ENCODE measurements around the gene MTFR1L. TPM values are rescaled to one million over a fixed set of nuclear protein-coding genes. Genes with fewer than 3 reads are reported as not detected.
A peak's percentile ranks its signal among the peaks of the same experiment; 100 is the strongest.

MTFR1L gene
- 100 to 1,000 TPM; 123 to 319 (median 214) TPM for total RNA-seq
- 100 to 1,000 TPM; 135 to 146 TPM for polyA plus RNA-seq
- long read RNA-seq, donor 1, transcript MTFR1L-201 (7 exons, 2,053 nt): minor isoform, 6 of 429 reads
- long read RNA-seq, donor 1, transcript MTFR1L-204 (7 exons, 1,868 nt): minor isoform, 13 of 429 reads
- long read RNA-seq, donor 1, transcript MTFR1L-210 (7 exons, 1,873 nt): minor isoform, 17 of 429 reads
- long read RNA-seq, donor 1, transcript MTFR1L-203 (7 exons, 2,004 nt): major isoform, 182 of 429 reads
- long read RNA-seq, donor 1, partial matches to known transcripts: 157 of 429 reads
- long read RNA-seq, donor 1, other reads (novel, unspliced or antisense): 38 of 429 reads
- long read RNA-seq, donor 2, transcript MTFR1L-204 (7 exons, 1,868 nt): minor isoform, 32 of 858 reads
- long read RNA-seq, donor 2, transcript MTFR1L-202 (7 exons, 2,099 nt): minor isoform, 13 of 858 reads
- long read RNA-seq, donor 2, transcript MTFR1L-203 (7 exons, 2,004 nt): major isoform, 586 of 858 reads
- long read RNA-seq, donor 2, transcript MTFR1L-210 (7 exons, 1,873 nt): minor isoform, 46 of 858 reads
- long read RNA-seq, donor 2, partial matches to known transcripts: 122 of 858 reads
- long read RNA-seq, donor 2, other reads (novel, unspliced or antisense): 45 of 858 reads
- long read RNA-seq, donor 3, transcript MTFR1L-210 (7 exons, 1,873 nt): minor isoform, 9 of 261 reads
- long read RNA-seq, donor 3, transcript MTFR1L-203 (7 exons, 2,004 nt): major isoform, 132 of 261 reads
- long read RNA-seq, donor 3, transcript MTFR1L-207 (6 exons, 3,262 nt): minor isoform, 5 of 261 reads
- long read RNA-seq, donor 3, transcript MTFR1L-204 (7 exons, 1,868 nt): minor isoform, 7 of 261 reads
- long read RNA-seq, donor 3, partial matches to known transcripts: 82 of 261 reads
- long read RNA-seq, donor 3, other reads (novel, unspliced or antisense): 23 of 261 reads

DNA sequence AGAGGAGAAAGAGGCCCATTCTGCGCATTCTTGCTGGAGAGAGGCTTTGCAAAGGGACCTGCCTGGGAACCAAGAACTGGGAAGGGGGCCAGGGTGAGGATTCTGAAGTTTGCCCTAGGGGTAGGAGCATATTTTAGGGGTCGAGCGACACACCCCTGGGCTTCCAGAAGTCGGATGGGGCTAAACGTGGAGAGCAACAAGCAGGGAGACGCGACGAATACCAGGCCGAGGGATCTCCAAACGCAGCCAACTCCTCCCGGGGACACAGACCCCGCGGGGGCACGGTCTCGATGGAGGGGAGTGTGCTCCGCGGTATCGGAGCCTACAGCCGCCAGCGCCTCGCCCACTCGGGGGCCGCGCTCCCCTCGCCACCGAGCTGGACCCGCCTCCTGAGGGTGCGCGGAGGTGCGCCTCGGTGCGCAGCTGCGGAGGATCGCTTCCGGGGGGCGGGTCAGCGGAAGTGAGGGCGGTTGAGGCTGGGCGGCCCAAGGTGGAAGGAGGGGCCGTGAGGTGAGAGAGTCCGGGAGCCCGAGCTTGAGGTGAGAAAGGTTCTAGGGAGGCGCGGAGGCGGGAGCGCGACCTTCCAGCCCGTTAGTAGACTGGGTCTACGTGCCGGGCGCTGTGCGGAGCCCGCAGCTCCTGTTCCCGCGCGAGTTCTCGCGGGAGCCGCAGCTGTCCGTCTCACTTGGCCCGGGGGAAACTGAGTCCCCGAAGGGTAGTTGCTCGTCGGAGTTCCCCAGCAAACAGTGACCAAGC, at the start of gene MTFR1L:
Gene MTFR1L, plus strand, starts transcription at position 464 of the 756 bp plus-strand sequence. CDS start 3,151 bp downstream, outside the sequence.
- 1% methylated on average over 35 to 64 of the region's 64 CpGs for WGBS, 4 donors
- ATAC-seq (peak; percentile 89 to 91 (median 90)), DNase-seq (peak; percentile 90 to 93 (median 92))

DNA sequence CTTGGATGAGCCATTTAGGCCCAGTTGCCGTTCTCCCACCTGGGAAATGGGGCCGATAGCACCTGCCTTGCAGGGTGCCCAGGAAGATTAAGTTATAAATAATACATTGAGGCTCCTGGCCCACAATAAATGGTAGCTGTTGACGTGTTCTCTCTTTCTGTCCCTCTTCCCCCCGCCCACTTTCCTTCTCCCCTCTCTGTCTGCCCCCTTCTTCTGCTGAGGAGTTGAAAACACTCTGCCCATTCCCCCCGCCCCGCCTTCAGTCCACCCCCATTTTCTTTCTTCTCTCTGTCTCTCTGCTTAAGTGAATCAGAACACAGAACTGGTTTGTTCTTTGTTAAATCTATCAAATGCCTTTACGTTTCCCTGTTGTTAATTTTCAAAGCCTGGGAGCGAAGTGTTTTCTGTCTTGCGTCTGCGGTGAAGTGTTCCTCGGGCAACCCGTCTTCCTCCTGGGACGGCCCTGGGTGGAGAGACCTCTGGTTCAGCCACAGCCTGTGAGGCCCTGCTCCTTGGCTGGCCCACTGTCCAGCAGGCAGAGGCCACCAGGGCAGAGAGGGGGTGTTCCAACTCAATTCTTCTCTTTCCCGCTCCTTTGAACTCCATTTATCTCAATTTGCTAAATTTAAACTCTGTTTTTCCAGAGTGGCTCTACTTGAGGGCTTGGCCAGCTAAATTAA, 49.1 kb upstream of the MTFR1L start:
- no peak for TF ChIP-seq POLR2A (IDR thresholded peaks at IDR 0.05)
- TF ChIP-seq, protein P1, sequence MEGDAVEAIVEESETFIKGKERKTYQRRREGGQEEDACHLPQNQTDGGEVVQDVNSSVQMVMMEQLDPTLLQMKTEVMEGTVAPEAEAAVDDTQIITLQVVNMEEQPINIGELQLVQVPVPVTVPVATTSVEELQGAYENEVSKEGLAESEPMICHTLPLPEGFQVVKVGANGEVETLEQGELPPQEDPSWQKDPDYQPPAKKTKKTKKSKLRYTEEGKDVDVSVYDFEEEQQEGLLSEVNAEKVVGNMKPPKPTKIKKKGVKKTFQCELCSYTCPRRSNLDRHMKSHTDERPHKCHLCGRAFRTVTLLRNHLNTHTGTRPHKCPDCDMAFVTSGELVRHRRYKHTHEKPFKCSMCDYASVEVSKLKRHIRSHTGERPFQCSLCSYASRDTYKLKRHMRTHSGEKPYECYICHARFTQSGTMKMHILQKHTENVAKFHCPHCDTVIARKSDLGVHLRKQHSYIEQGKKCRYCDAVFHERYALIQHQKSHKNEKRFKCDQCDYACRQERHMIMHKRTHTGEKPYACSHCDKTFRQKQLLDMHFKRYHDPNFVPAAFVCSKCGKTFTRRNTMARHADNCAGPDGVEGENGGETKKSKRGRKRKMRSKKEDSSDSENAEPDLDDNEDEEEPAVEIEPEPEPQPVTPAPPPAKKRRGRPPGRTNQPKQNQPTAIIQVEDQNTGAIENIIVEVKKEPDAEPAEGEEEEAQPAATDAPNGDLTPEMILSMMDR (IDR thresholded peaks at IDR 0.05): no peak
- Histone ChIP-seq H3K27me3 (no peaks in the 10 kb centered on the region), H3K9me3 (no peaks in the 10 kb centered on the region), H3K4me3 (no peak overlapping the region), H3K27ac (peak overlapping the region in 10 of 12 donors; percentile 14 to 78 (median 58)), H3K4me1 (peaks cover 0 to 63% (median 38%) of the 10 kb centered on the region in 12 donors), H3K36me3 (peaks cover 0 to 15% (median 0%) of the 10 kb centered on the region in 9 donors)
- intact Hi-C loops (cut with DNase I): no loop called here
- DNase-seq (peak in 1 of 5 donors; percentile 40), ATAC-seq (peak; percentile 21 to 38 (median 28))
- 69 to 83% (median 77%) methylated on average over 14 of the region's 14 CpGs for WGBS, 4 donors

More for the DNA sequence above, at the start of gene MTFR1L:
- Histone ChIP-seq H3K4me1 (peaks cover 0 to 59% (median 34%) of the 10 kb centered on the region in 12 donors), H3K4me3 (peak within 1 kb of the TSS; percentile 74 to 98 (median 89)), H3K36me3 (peaks cover 0 to 32% (median 23%) of the 10 kb centered on the region in 9 donors), H3K9me3 (no peaks in the 10 kb centered on the region), H3K27ac (peak within 1 kb of the TSS; percentile 81 to 98 (median 92)), H3K27me3 (no peaks in the 10 kb centered on the region)
- intact Hi-C loops (cut with DNase I): loop anchor here in 4 of 10 donors (2.0 to 10.0 kb wide), 5 partner anchors 55 to 575 kb away; partner anchors contain the start of genes PAFAH2 (in 3 of the 4), RSRP1 (in 2 of the 4) and PAQR7 (in 1 of the 4)
- TF ChIP-seq, protein P1 (IDR thresholded peaks at IDR 0.05): no peak
- peak in 1 of 2 donors; percentile 89 for TF ChIP-seq POLR2A (IDR thresholded peaks at IDR 0.05)

DNA sequence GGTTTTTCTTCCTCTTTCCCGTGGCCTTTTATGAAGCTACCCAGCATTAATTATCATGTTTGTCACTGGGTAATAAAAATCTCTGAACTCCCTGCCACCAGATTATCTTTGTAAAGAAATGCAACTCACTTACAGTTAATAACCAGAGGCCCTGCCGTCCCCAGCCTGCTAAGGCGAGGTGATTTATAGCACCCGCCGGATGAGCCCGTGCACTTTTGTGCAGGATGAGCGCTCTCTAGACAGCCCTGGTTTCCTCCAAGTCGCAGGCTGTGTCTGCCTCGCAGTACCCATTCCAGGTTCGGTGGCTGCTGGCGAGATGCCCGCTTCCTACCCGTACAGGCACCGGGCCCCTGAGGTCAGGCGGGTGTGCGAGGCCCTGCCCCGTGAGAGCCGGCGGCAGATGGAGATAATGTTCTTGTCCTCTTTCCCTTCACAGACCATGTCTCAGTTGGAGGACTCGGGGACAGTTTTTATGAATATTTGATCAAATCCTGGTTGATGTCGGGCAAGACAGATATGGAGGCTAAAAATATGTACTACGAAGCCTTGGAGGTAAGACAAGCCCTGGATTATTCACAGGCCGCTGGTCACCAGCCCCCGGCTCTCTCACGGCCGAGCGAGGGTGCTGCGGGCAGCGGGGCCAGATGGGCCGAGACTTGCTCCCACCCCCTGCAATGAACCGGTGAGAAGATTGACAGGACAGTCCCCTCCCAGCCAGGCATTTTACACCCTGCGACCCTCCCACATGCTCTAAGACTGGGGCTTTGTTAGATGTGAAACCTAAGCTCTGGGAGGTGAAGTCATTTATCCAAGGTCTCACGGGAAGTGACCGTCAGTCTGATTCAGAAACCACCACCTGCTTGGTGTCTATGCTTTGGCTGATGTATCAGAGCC, 48.3 kb upstream of the MTFR1L start:
- 36 to 53% (median 43%) methylated on average over 31 to 34 of the region's 34 CpGs for WGBS, 4 donors
- no peak overlapping the region for H3K4me3 ChIP-seq
- H3K9me3 ChIP-seq: no peaks in the 10 kb centered on the region
- intact Hi-C loops (cut with DNase I): no loop called here
- peak; percentile 28 to 72 (median 64) for ATAC-seq
- TF ChIP-seq, protein P1 (IDR thresholded peaks at IDR 0.05): no peak
- TF ChIP-seq POLR2A (IDR thresholded peaks at IDR 0.05): no peak
- peaks cover 0 to 55% (median 32%) of the 10 kb centered on the region in 12 donors for H3K4me1 ChIP-seq
- DNase-seq: peak; percentile 69 to 84 (median 79)
- H3K36me3 ChIP-seq: peaks cover 0 to 20% (median 0%) of the 10 kb centered on the region in 9 donors
- H3K27ac ChIP-seq: peak overlapping the region in 10 of 12 donors; percentile 17 to 78 (median 58)
- no peaks in the 10 kb centered on the region for H3K27me3 ChIP-seq

Data from heart left ventricle (tissue), 16 donors.